ENCODE measurements around the gene NCAN. TPM values are rescaled to one million over a fixed set of nuclear protein-coding genes. Genes with fewer than 3 reads are reported as not detected.
"Not testable (repeated sequence)": the region's sequence is repeated elsewhere in the genome, so short reads cannot be mapped to it uniquely, and the experiment has no call there.

The NCAN gene
- polyA plus RNA-seq, 3 donors, result not detected

- Mint-ChIP-seq H3K27ac (peak overlapping the region in 3 of 7 donors; percentile 7 to 62 (median 56)), H3K36me3 (peaks cover 6 to 17% of the 10 kb centered on the region in 2 donors), H3K27me3 (ENCODE audit: low read depth in 3 of 3) (peaks cover 8 to 20% (median 12%) of the 10 kb centered on the region in 3 donors), H3K4me3 (peak overlapping the region in 1 of 2 donors; percentile 78), H3K9me3 (peaks cover 0 to 4% (median 0%) of the 10 kb centered on the region in 7 donors), H3K4me1 (peaks cover 24% of the 10 kb centered on the region)
- no peak overlapping the region for H3K27ac ChIP-seq (ENCODE audit: low read depth in 1 of 2, low read length in 2 of 2)
- WGBS (ENCODE audit: insufficient coverage), result 97% methylated on average over 5 of the region's 6 CpGs
- no peak for TF ChIP-seq CTCF (IDR thresholded peaks at IDR 0.05)
- intact Hi-C loops (cut with micrococcal nuclease), result no loop called here
- H3K9me3 ChIP-seq (replicated peaks in 1 of 2; ENCODE audit: control insufficient read depth in 1 of 2, insufficient read depth in 1 of 2, low read length in 2 of 2), result no peaks in the 10 kb centered on the region
- H3K27me3 ChIP-seq (ENCODE audit: control insufficient read depth in 2 of 2, insufficient read depth in 2 of 2, low read length in 2 of 2), result peaks cover 0 to 8% of the 10 kb centered on the region in 2 donors
- no peak overlapping the region for H2AFZ ChIP-seq (ENCODE audit: insufficient read depth, low read depth, low read length, poor library complexity, severe bottlenecking)
- no peak overlapping the region for H3K9ac ChIP-seq (ENCODE audit: insufficient read depth, low read length, poor library complexity, severe bottlenecking)
- H3K4me2 ChIP-seq (replicated peaks; ENCODE audit: extremely low read depth, low read length, poor library complexity, severe bottlenecking), result no peak overlapping the region
- H3K79me2 ChIP-seq (ENCODE audit: insufficient read depth, low read length), result no peaks in the 10 kb centered on the region
- H3K36me3 ChIP-seq (replicated peaks in 1 of 2; ENCODE audit: control insufficient read depth in 1 of 2, insufficient read depth in 2 of 2, low read length in 2 of 2), result peaks cover 0 to 7% of the 10 kb centered on the region in 2 donors
- DNase-seq, result no peak
- H4K20me1 ChIP-seq (ENCODE audit: insufficient read depth, low read length), result peaks cover 34% of the 10 kb centered on the region
- peaks cover 10 to 16% of the 10 kb centered on the region in 2 donors for H3K4me1 ChIP-seq (ENCODE audit: control insufficient read depth in 1 of 2, insufficient read depth in 2 of 2, low read length in 2 of 2)
- H3K4me3 ChIP-seq (replicated peaks in 1 of 3; ENCODE audit: low read depth in 2 of 3, low read length in 3 of 3), result no peak overlapping the region
These were observed 40.7 kb upstream of the NCAN start for GRCh38 chr19:19170873-19171672.

- peaks cover 12 to 25% of the 10 kb centered on the region in 2 donors for H3K36me3 Mint-ChIP-seq
- no peaks in the 10 kb centered on the region for H3K79me2 ChIP-seq (ENCODE audit: insufficient read depth, low read length)
- no peak overlapping the region for H2AFZ ChIP-seq (ENCODE audit: insufficient read depth, low read depth, low read length, poor library complexity, severe bottlenecking)
- peaks cover 2 to 16% of the 10 kb centered on the region in 2 donors for H3K36me3 ChIP-seq (replicated peaks in 1 of 2; ENCODE audit: control insufficient read depth in 1 of 2, insufficient read depth in 2 of 2, low read length in 2 of 2)
- no peak overlapping the region for H3K4me2 ChIP-seq (replicated peaks; ENCODE audit: extremely low read depth, low read length, poor library complexity, severe bottlenecking)
- H3K4me3 ChIP-seq (replicated peaks in 1 of 3; ENCODE audit: low read depth in 2 of 3, low read length in 3 of 3), result no peak overlapping the region
- H3K9me3 ChIP-seq (replicated peaks in 1 of 2; ENCODE audit: control insufficient read depth in 1 of 2, insufficient read depth in 1 of 2, low read length in 2 of 2), result no peaks in the 10 kb centered on the region
- peaks cover 24% of the 10 kb centered on the region for H3K4me1 Mint-ChIP-seq
- peaks cover 0 to 4% (median 0%) of the 10 kb centered on the region in 7 donors for H3K9me3 Mint-ChIP-seq
- H3K4me3 Mint-ChIP-seq, result no peak overlapping the region
- H3K27ac Mint-ChIP-seq, result no peak overlapping the region
- no peak overlapping the region for H3K27ac ChIP-seq (ENCODE audit: low read depth in 1 of 2, low read length in 2 of 2)
- TF ChIP-seq CTCF (IDR thresholded peaks at IDR 0.05), result no peak
- H4K20me1 ChIP-seq (ENCODE audit: insufficient read depth, low read length), result peaks cover 34% of the 10 kb centered on the region
- H3K27me3 ChIP-seq (ENCODE audit: control insufficient read depth in 2 of 2, insufficient read depth in 2 of 2, low read length in 2 of 2), result peaks cover 0 to 8% of the 10 kb centered on the region in 2 donors
- DNase-seq, result no peak
- H3K4me1 ChIP-seq (ENCODE audit: control insufficient read depth in 1 of 2, insufficient read depth in 2 of 2, low read length in 2 of 2), result peaks cover 10 to 16% of the 10 kb centered on the region in 2 donors
- peak overlapping the region; percentile 21 for H3K9ac ChIP-seq (ENCODE audit: insufficient read depth, low read length, poor library complexity, severe bottlenecking)
- intact Hi-C loops (cut with micrococcal nuclease), result no loop called here
- WGBS (ENCODE audit: insufficient coverage), result 0% methylated on average over 3 of the region's 8 CpGs
- H3K27me3 Mint-ChIP-seq (ENCODE audit: low read depth in 3 of 3), result peaks cover 8 to 20% (median 12%) of the 10 kb centered on the region in 3 donors
These were observed 39.8 kb upstream of the NCAN start for GRCh38 chr19:19171821-19172532.

GRCh38 chr19:19173243-19173642, 38.5 kb upstream of the NCAN start:
- H3K27ac ChIP-seq (ENCODE audit: low read depth in 1 of 2, low read length in 2 of 2); DNase-seq; H3K79me2 ChIP-seq (ENCODE audit: insufficient read depth, low read length); H3K4me3 Mint-ChIP-seq; H3K27me3 ChIP-seq (ENCODE audit: control insufficient read depth in 2 of 2, insufficient read depth in 2 of 2, low read length in 2 of 2); intact Hi-C loops (cut with micrococcal nuclease); H3K9me3 ChIP-seq (replicated peaks in 1 of 2; ENCODE audit: control insufficient read depth in 1 of 2, insufficient read depth in 1 of 2, low read length in 2 of 2); H3K9ac ChIP-seq (ENCODE audit: insufficient read depth, low read length, poor library complexity, severe bottlenecking); H3K4me2 ChIP-seq (replicated peaks; ENCODE audit: extremely low read depth, low read length, poor library complexity, severe bottlenecking); H2AFZ ChIP-seq (ENCODE audit: insufficient read depth, low read depth, low read length, poor library complexity, severe bottlenecking); H3K4me3 ChIP-seq (replicated peaks in 1 of 3; ENCODE audit: low read depth in 2 of 3, low read length in 3 of 3); H3K9me3 Mint-ChIP-seq: not testable (repeated sequence)
- peaks cover 8 to 20% (median 12%) of the 10 kb centered on the region in 3 donors for H3K27me3 Mint-ChIP-seq (ENCODE audit: low read depth in 3 of 3)
- H3K4me1 ChIP-seq (ENCODE audit: control insufficient read depth in 1 of 2, insufficient read depth in 2 of 2, low read length in 2 of 2), result peaks cover 10 to 16% of the 10 kb centered on the region in 2 donors
- H3K27ac Mint-ChIP-seq, result peak overlapping the region in 1 of 7 donors; percentile 30
- H3K36me3 Mint-ChIP-seq, result peaks cover 19 to 34% of the 10 kb centered on the region in 2 donors
- H3K36me3 ChIP-seq (replicated peaks in 1 of 2; ENCODE audit: control insufficient read depth in 1 of 2, insufficient read depth in 2 of 2, low read length in 2 of 2), result peaks cover 7 to 25% of the 10 kb centered on the region in 2 donors
- H3K4me1 Mint-ChIP-seq, result peaks cover 24% of the 10 kb centered on the region
- 100% methylated on average over 2 of the region's 5 CpGs for WGBS (ENCODE audit: insufficient coverage)
- H4K20me1 ChIP-seq (ENCODE audit: insufficient read depth, low read length), result peaks cover 34% of the 10 kb centered on the region
